Measurements from ENCODE around the gene LUZP2. TPM values are rescaled to one million over a fixed set of nuclear protein-coding genes. Genes with fewer than 3 reads are reported as not detected.

Gene LUZP2
- total and polyA plus RNA-seq, 2 of the 8 experiments (the other 6 are each of a cell fraction or from before 2014, with no cell fraction given) = 0.79 to 1.5 TPM

GRCh38 chr11:24642648-24643047, 145.8 kb downstream of the LUZP2 start:
- H3K4me1 ChIP-seq (replicated peaks in 1 of 4; ENCODE audit: control insufficient read depth in 3 of 4, insufficient read depth in 4 of 4, low read length in 3 of 4) = peaks cover 0 to 3% (median 0%) of the 10 kb centered on the region in 4 experiments; a peak in 1 of 7 replicates
- H3K4me2 ChIP-seq (ENCODE audit: insufficient read depth in 1 of 2, low read depth in 2 of 2, low read length in 2 of 2) = no peak overlapping the region
- H4K91ac ChIP-seq (replicated peaks; ENCODE audit: insufficient read length, low read length) = no peak overlapping the region
- H2BK20ac ChIP-seq (ENCODE audit: low read length) = no peak overlapping the region
- H3K4ac ChIP-seq (replicated peaks; ENCODE audit: insufficient read length, low read depth, low read length) = no peak overlapping the region
- no peaks in the 10 kb centered on the region for H3K9me3 ChIP-seq (ENCODE audit: insufficient read depth in 2 of 2, low read depth in 1 of 2, low read length in 1 of 2)
- H2BK5ac ChIP-seq (ENCODE audit: low read depth, low read length) = no peak overlapping the region
- ChIA-PET POLR2A (ENCODE audit: partially characterized antibody) (no interaction called here), CTCF (ENCODE audit: partially characterized antibody) (interaction anchor here (0.7 kb wide), 1 partner anchor 187 kb away, joined by 3 read pairs; no protein-coding TSS in a partner anchor)
- H3K27ac ChIP-seq (ENCODE audit: low read depth, low read length) = no peak overlapping the region
- DNase-seq (ENCODE audit: low read depth in 1 of 2, low spot score in 2 of 2) (no peak), FAIRE-seq (no peak)
- H2AFZ ChIP-seq (ENCODE audit: low read length) = no peak overlapping the region
- H3K56ac ChIP-seq (replicated peaks; ENCODE audit: insufficient read length, low read depth, low read length) = no peak overlapping the region
- H3K23ac ChIP-seq (ENCODE audit: insufficient read length) = no peak overlapping the region
- H3K79me1 ChIP-seq (ENCODE audit: low read depth, low read length) = no peaks in the 10 kb centered on the region
- H3K18ac ChIP-seq (ENCODE audit: extremely low read depth, low read length) = no peak overlapping the region
- H4K20me1 ChIP-seq (replicated peaks in 1 of 2; ENCODE audit: control insufficient read depth in 1 of 2, insufficient read depth in 2 of 2, low read length in 2 of 2) = no peaks in the 10 kb centered on the region
- H2BK120ac ChIP-seq (replicated peaks; ENCODE audit: low read depth, low read length) = no peak overlapping the region
- no peak overlapping the region for H3K14ac ChIP-seq (ENCODE audit: insufficient read length)
- H3K27me3 ChIP-seq (replicated peaks in 1 of 4; ENCODE audit: control insufficient read depth in 3 of 4, extremely low read depth in 1 of 4, insufficient read depth in 3 of 4, low read length in 3 of 4) = no peaks in the 10 kb centered on the region
- H3K36me3 ChIP-seq (ENCODE audit: control insufficient read depth in 2 of 4, insufficient read depth in 4 of 4, low read length in 3 of 4) = no peaks in the 10 kb centered on the region
- no peak overlapping the region for H2AK5ac ChIP-seq (ENCODE audit: low read depth, low read length)
- no peak overlapping the region for H2BK12ac ChIP-seq (ENCODE audit: low read depth, low read length)
- H4K5ac ChIP-seq (ENCODE audit: insufficient read length, low read depth, low read length) = no peak overlapping the region
- H4K8ac ChIP-seq (ENCODE audit: extremely low read depth, insufficient read depth, low read length) = no peak overlapping the region
- H3K79me2 ChIP-seq (ENCODE audit: control insufficient read depth in 1 of 2, insufficient read depth in 2 of 2, low read length in 2 of 2) = no peaks in the 10 kb centered on the region
- H3K4me3 ChIP-seq (ENCODE audit: extremely low read depth in 1 of 4, insufficient read depth in 2 of 4, low read depth in 3 of 4, low read length in 4 of 4) = no peak overlapping the region
- no peak overlapping the region for H2BK15ac ChIP-seq (ENCODE audit: low read length)
- H3K23me2 ChIP-seq (ENCODE audit: low read depth, low read length) = no peaks in the 10 kb centered on the region
- H3K9ac ChIP-seq (replicated peaks in 1 of 4; ENCODE audit: extremely low read depth in 1 of 4, low read depth in 3 of 4, low read length in 3 of 4) = no peak overlapping the region
- TF ChIP-seq ASH2L (IDR thresholded peaks at IDR 0.05; ENCODE audit: low read length) = no peak
- TF ChIP-seq CTBP2 (IDR thresholded peaks at IDR 0.05; ENCODE audit: borderline replicate concordance, insufficient read depth, insufficient read length, low read length) = no peak
- no peak for TF ChIP-seq PHF8 (conservative IDR thresholded peaks at IDR 0.05; ENCODE audit: low read depth, low read length)
- TF ChIP-seq SRF (IDR thresholded peaks at IDR 0.05; ENCODE audit: low read depth, low read length) = no peak
- no peak for TF ChIP-seq YY1 (IDR thresholded peaks at IDR 0.05; ENCODE audit: low read depth, low read length)
- no peak for TF ChIP-seq TBP (IDR thresholded peaks at IDR 0.05; ENCODE audit: low read depth, low read length)
- TF ChIP-seq, protein P1, sequence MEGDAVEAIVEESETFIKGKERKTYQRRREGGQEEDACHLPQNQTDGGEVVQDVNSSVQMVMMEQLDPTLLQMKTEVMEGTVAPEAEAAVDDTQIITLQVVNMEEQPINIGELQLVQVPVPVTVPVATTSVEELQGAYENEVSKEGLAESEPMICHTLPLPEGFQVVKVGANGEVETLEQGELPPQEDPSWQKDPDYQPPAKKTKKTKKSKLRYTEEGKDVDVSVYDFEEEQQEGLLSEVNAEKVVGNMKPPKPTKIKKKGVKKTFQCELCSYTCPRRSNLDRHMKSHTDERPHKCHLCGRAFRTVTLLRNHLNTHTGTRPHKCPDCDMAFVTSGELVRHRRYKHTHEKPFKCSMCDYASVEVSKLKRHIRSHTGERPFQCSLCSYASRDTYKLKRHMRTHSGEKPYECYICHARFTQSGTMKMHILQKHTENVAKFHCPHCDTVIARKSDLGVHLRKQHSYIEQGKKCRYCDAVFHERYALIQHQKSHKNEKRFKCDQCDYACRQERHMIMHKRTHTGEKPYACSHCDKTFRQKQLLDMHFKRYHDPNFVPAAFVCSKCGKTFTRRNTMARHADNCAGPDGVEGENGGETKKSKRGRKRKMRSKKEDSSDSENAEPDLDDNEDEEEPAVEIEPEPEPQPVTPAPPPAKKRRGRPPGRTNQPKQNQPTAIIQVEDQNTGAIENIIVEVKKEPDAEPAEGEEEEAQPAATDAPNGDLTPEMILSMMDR (IDR thresholded peaks at IDR 0.05; ENCODE audit: control extremely low read depth in 1 of 3, insufficient read depth in 1 of 3, low read depth in 1 of 3, low read length in 3 of 3) = no peak
- TF ChIP-seq FOSL1 (IDR thresholded peaks at IDR 0.05; ENCODE audit: insufficient read depth, low read depth, low read length) = no peak
- TF ChIP-seq SUZ12 (IDR thresholded peaks at IDR 0.05; ENCODE audit: low read length) = no peak
- no peak for TF ChIP-seq KDM1A (IDR thresholded peaks at IDR 0.05; ENCODE audit: borderline replicate concordance, low read length)
- no peak for TF ChIP-seq BRCA1 (IDR thresholded peaks at IDR 0.05; ENCODE audit: low read depth, low read length)
- TF ChIP-seq JUN (IDR thresholded peaks at IDR 0.05; ENCODE audit: low read depth, low read length) = no peak
- TF ChIP-seq GABPA (IDR thresholded peaks at IDR 0.05; ENCODE audit: borderline replicate concordance, insufficient read depth, low read length) = no peak

Measured in H1 (cell line).